ENCODE measurements around the gene DBN1. TPM values are rescaled to one million over a fixed set of nuclear protein-coding genes. Genes with fewer than 3 reads are reported as not detected.

DBN1 gene
- total RNA-seq, 1 experiment from 2014 or later, result 195 TPM

- ChIA-PET POLR2A (no interaction called here), CTCF (interaction anchor here (0.7 kb wide), 1 partner anchor 126 kb away, joined by 4 read pairs; no protein-coding TSS in a partner anchor)
- no peak for TF ChIP-seq POLR2AphosphoS5 (IDR thresholded peaks at IDR 0.05; ENCODE audit: low read depth, low read length)
- no peak for TF ChIP-seq REST (IDR thresholded peaks at IDR 0.05; ENCODE audit: insufficient read depth in 1 of 2, low read depth in 2 of 2, low read length in 1 of 2)
- TF ChIP-seq SIN3A (IDR thresholded peaks at IDR 0.05; ENCODE audit: borderline replicate concordance, insufficient read depth, low read depth, low read length), result no peak
- TF ChIP-seq TCF7L2 (IDR thresholded peaks at IDR 0.05; ENCODE audit: low read depth, low read length), result no peak
- TF ChIP-seq, protein P1, sequence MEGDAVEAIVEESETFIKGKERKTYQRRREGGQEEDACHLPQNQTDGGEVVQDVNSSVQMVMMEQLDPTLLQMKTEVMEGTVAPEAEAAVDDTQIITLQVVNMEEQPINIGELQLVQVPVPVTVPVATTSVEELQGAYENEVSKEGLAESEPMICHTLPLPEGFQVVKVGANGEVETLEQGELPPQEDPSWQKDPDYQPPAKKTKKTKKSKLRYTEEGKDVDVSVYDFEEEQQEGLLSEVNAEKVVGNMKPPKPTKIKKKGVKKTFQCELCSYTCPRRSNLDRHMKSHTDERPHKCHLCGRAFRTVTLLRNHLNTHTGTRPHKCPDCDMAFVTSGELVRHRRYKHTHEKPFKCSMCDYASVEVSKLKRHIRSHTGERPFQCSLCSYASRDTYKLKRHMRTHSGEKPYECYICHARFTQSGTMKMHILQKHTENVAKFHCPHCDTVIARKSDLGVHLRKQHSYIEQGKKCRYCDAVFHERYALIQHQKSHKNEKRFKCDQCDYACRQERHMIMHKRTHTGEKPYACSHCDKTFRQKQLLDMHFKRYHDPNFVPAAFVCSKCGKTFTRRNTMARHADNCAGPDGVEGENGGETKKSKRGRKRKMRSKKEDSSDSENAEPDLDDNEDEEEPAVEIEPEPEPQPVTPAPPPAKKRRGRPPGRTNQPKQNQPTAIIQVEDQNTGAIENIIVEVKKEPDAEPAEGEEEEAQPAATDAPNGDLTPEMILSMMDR (IDR thresholded peaks at IDR 0.05), result no peak
- in situ Hi-C loops (cut with HindIII; ENCODE audit: low pct_unique_long_range_greater_than_20kb, low sequenced_read_pairs) (no loop called here), intact Hi-C loops (cut with micrococcal nuclease; ENCODE audit: unreplicated experiment) (no loop called here)
- Histone ChIP-seq H3K27ac (ENCODE audit: low read length) (no peak overlapping the region), H3K4me3 (ENCODE audit: low read depth in 2 of 2, low read length in 2 of 2) (no peak overlapping the region), H3K27me3 (ENCODE audit: control insufficient read depth, insufficient read depth, low read length) (no peaks in the 10 kb centered on the region), H3K4me1 (ENCODE audit: control insufficient read depth, insufficient read depth, low read length) (peaks cover 3% of the 10 kb centered on the region; the same call in 1 of the 2 replicates), H3K36me3 (ENCODE audit: control insufficient read depth, insufficient read depth, low read length) (no peaks in the 10 kb centered on the region), H3K9me3 (ENCODE audit: control insufficient read depth, insufficient read depth, low read depth, low read length) (no peaks in the 10 kb centered on the region)
- BruUV-seq (replicated peaks), result no TSS peak
- ATAC-seq (no peak), DNase-seq (ENCODE audit: low read depth, low spot score) (no peak)
Measured at GRCh38 chr5:177503351-177504085, 30.1 kb upstream of the DBN1 start.

DNA sequence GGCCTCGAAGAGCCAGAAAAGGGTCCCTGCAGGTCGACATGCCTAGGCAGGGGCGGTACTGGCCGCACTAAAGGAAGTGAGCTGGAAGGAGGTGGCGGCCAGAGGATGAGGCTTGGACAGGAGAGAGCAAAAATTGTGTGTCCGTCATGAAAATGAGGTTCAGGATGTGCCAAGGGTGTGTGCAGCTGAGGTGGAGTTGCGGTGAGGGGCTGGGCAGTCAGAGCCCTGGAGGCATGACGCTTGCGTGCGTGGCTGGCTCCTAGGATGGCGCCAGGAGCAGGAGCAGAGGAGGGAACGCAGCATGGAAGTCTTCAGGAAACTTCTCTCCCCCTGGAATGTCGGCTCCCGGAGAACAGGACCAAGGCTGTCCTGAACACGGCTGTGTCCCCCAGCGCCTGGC, 29.5 kb upstream of the DBN1 start:
- ChIA-PET CTCF (interaction anchor here (0.7 kb wide), 1 partner anchor 125 kb away, joined by 4 read pairs; no protein-coding TSS in a partner anchor), POLR2A (no interaction called here)
- TF ChIP-seq TCF7L2 (IDR thresholded peaks at IDR 0.05; ENCODE audit: low read depth, low read length), result no peak
- TF ChIP-seq, protein P1 (IDR thresholded peaks at IDR 0.05), result no peak
- TF ChIP-seq REST (IDR thresholded peaks at IDR 0.05; ENCODE audit: insufficient read depth in 1 of 2, low read depth in 2 of 2, low read length in 1 of 2), result no peak
- no peak for TF ChIP-seq POLR2AphosphoS5 (IDR thresholded peaks at IDR 0.05; ENCODE audit: low read depth, low read length)
- TF ChIP-seq SIN3A (IDR thresholded peaks at IDR 0.05; ENCODE audit: borderline replicate concordance, insufficient read depth, low read depth, low read length), result no peak
- intact Hi-C loops (cut with micrococcal nuclease; ENCODE audit: unreplicated experiment) (no loop called here), in situ Hi-C loops (cut with HindIII; ENCODE audit: low pct_unique_long_range_greater_than_20kb, low sequenced_read_pairs) (no loop called here)
- peaks cover 3% of the 10 kb centered on the region; the same call in 1 of the 2 replicates for H3K4me1 ChIP-seq (ENCODE audit: control insufficient read depth, insufficient read depth, low read length)
- no peak overlapping the region for H3K4me3 ChIP-seq (ENCODE audit: low read depth in 2 of 2, low read length in 2 of 2)
- no peak overlapping the region for H3K27ac ChIP-seq (ENCODE audit: low read length)
- H3K36me3 ChIP-seq (ENCODE audit: control insufficient read depth, insufficient read depth, low read length), result no peaks in the 10 kb centered on the region
- no peaks in the 10 kb centered on the region for H3K27me3 ChIP-seq (ENCODE audit: control insufficient read depth, insufficient read depth, low read length)
- no peak for ATAC-seq
- BruUV-seq (replicated peaks), result no TSS peak
- DNase-seq (ENCODE audit: low read depth, low spot score), result no peak
- no peaks in the 10 kb centered on the region for H3K9me3 ChIP-seq (ENCODE audit: control insufficient read depth, insufficient read depth, low read depth, low read length)
